IPS-18a (cell line): ENCODE measurements around the gene MAPK12.

Source experiments
- H3K27ac ChIP-seq: one replicate; pipeline ENCODE4 v1.5.1; 2013; ENCODE audit warnings: low read length
- H3K27me3 ChIP-seq: one replicate; pipeline ENCODE4 v1.6.1; 2013; ENCODE audit warnings: mild to moderate bottlenecking, low read length; ENCODE audit not compliant: control insufficient read depth, insufficient read depth
- H3K36me3 ChIP-seq: one replicate; pipeline ENCODE4 v1.6.1; 2013; ENCODE audit warnings: low read depth, low read length; ENCODE audit not compliant: control insufficient read depth
- H3K4me1 ChIP-seq: one replicate; pipeline ENCODE4 v1.6.1; 2013; ENCODE audit warnings: low read depth, low read length; ENCODE audit not compliant: control insufficient read depth
- H3K4me3 ChIP-seq: one replicate; pipeline ENCODE4 v1.5.1; 2013; ENCODE audit warnings: low read length
- H3K9ac ChIP-seq: one replicate; pipeline ENCODE4 v1.6.1; 2013; ENCODE audit warnings: mild to moderate bottlenecking, low read length, moderate library complexity
- H3K9me3 ChIP-seq: one replicate; pipeline ENCODE4 v1.6.1; 2013; ENCODE audit warnings: low read depth, low read length; ENCODE audit not compliant: control insufficient read depth

MAPK12 gene

GRCh38 chr22:50304528-50305392 lies 43.3 kb upstream of the MAPK12 start:
- no peaks in the 10 kb centered on the region for H3K9me3 ChIP-seq
- peaks cover 20% of the 10 kb centered on the region for H3K4me1 ChIP-seq
- no peak overlapping the region for H3K4me3 ChIP-seq
- H3K27ac ChIP-seq = no peak overlapping the region
- H3K9ac ChIP-seq = no peak overlapping the region
- no peaks in the 10 kb centered on the region for H3K36me3 ChIP-seq
- H3K27me3 ChIP-seq = peaks cover 3% of the 10 kb centered on the region

- peaks cover 3% of the 10 kb centered on the region for H3K27me3 ChIP-seq
- no peak overlapping the region for H3K27ac ChIP-seq
- H3K9me3 ChIP-seq = no peaks in the 10 kb centered on the region
- H3K36me3 ChIP-seq = no peaks in the 10 kb centered on the region
- peaks cover 19% of the 10 kb centered on the region for H3K4me1 ChIP-seq
- H3K4me3 ChIP-seq = no peak overlapping the region
- no peak overlapping the region for H3K9ac ChIP-seq
Observed at GRCh38 chr22:50303848-50304527, 42.5 kb upstream of the MAPK12 start.

GRCh38 chr22:50303515-50303847 lies 42.0 kb upstream of the MAPK12 start:
- Histone ChIP-seq H3K9ac (no peak overlapping the region), H3K27me3 (peaks cover 3% of the 10 kb centered on the region), H3K4me1 (peaks cover 14% of the 10 kb centered on the region), H3K9me3 (no peaks in the 10 kb centered on the region), H3K4me3 (no peak overlapping the region), H3K36me3 (no peaks in the 10 kb centered on the region), H3K27ac (no peak overlapping the region)

- Histone ChIP-seq H3K27ac (no peak overlapping the region), H3K9me3 (no peaks in the 10 kb centered on the region), H3K36me3 (no peaks in the 10 kb centered on the region), H3K4me1 (peaks cover 12% of the 10 kb centered on the region), H3K27me3 (peaks cover 3% of the 10 kb centered on the region), H3K4me3 (no peak overlapping the region), H3K9ac (no peak overlapping the region)
Observed at GRCh38 chr22:50302564-50302963, 41.1 kb upstream of the MAPK12 start.

- no peaks in the 10 kb centered on the region for H3K36me3 ChIP-seq
- no peak overlapping the region for H3K9ac ChIP-seq
- H3K27ac ChIP-seq = no peak overlapping the region
- H3K27me3 ChIP-seq = peaks cover 3% of the 10 kb centered on the region
- H3K4me3 ChIP-seq = no peak overlapping the region
- H3K9me3 ChIP-seq = no peaks in the 10 kb centered on the region
- peaks cover 12% of the 10 kb centered on the region for H3K4me1 ChIP-seq
Observed at GRCh38 chr22:50302041-50302541, 40.6 kb upstream of the MAPK12 start.

GRCh38 chr22:50301581-50301991 lies 40.1 kb upstream of the MAPK12 start:
- no peaks in the 10 kb centered on the region for H3K9me3 ChIP-seq
- no peak overlapping the region for H3K9ac ChIP-seq
- H3K4me1 ChIP-seq = peaks cover 12% of the 10 kb centered on the region
- H3K27me3 ChIP-seq = peaks cover 3% of the 10 kb centered on the region
- H3K4me3 ChIP-seq = no peak overlapping the region
- H3K36me3 ChIP-seq = no peaks in the 10 kb centered on the region
- no peak overlapping the region for H3K27ac ChIP-seq

GRCh38 chr22:50300620-50301257 lies 39.3 kb upstream of the MAPK12 start:
- Histone ChIP-seq H3K27me3 (no peaks in the 10 kb centered on the region), H3K36me3 (no peaks in the 10 kb centered on the region), H3K4me1 (peaks cover 6% of the 10 kb centered on the region), H3K9me3 (no peaks in the 10 kb centered on the region), H3K4me3 (no peak overlapping the region), H3K9ac (no peak overlapping the region), H3K27ac (no peak overlapping the region)

GRCh38 chr22:50299785-50300619 lies 38.5 kb upstream of the MAPK12 start:
- Histone ChIP-seq H3K4me3 (peak overlapping the region; percentile 37), H3K27me3 (no peaks in the 10 kb centered on the region), H3K9ac (no peak overlapping the region), H3K9me3 (no peaks in the 10 kb centered on the region), H3K4me1 (peaks cover 6% of the 10 kb centered on the region), H3K27ac (no peak overlapping the region), H3K36me3 (no peaks in the 10 kb centered on the region)

- Histone ChIP-seq H3K27me3 (no peaks in the 10 kb centered on the region), H3K36me3 (no peaks in the 10 kb centered on the region), H3K4me3 (peak overlapping the region; percentile 37), H3K27ac (no peak overlapping the region), H3K9ac (no peak overlapping the region), H3K4me1 (peaks cover 6% of the 10 kb centered on the region), H3K9me3 (no peaks in the 10 kb centered on the region)
Observed at GRCh38 chr22:50298937-50299784, 37.7 kb upstream of the MAPK12 start.

- H3K27me3 ChIP-seq = no peaks in the 10 kb centered on the region
- no peaks in the 10 kb centered on the region for H3K36me3 ChIP-seq
- no peaks in the 10 kb centered on the region for H3K9me3 ChIP-seq
- H3K4me3 ChIP-seq = no peak overlapping the region
- no peak overlapping the region for H3K27ac ChIP-seq
- no peak overlapping the region for H3K9ac ChIP-seq
- H3K4me1 ChIP-seq = peaks cover 10% of the 10 kb centered on the region
Observed at GRCh38 chr22:50298266-50298637, 36.8 kb upstream of the MAPK12 start.
